ENCODE data around the gene EXOC4. TPM values are rescaled to one million over a fixed set of nuclear protein-coding genes. Genes with fewer than 3 reads are reported as not detected.
"Not testable (repeated sequence)": the region's sequence is repeated elsewhere in the genome, so short reads cannot be mapped to it uniquely, and the experiment has no call there.

Gene EXOC4
- total RNA-seq, 1 donor from 2014 or later = 56.4 TPM

DNA sequence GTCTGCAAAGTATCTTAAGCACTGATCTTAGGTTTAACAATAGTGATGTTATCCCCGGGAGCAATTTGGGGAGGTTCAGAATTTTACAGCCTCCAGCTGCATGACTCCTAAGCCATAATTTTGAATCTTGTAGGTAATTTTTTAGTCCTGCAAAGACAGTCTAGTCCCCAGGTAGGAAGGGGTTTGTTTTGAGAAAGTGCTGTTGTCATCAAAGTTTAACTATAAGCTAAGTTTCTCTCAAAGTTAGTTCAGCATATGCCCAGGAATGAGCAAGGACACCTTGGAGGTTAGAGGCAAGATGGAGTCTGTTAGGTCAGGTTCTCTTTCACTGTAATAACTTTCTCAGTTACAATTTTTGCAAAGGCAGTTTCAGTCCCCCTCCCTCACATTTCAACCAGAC lies 795.3 kb downstream of the EXOC4 start:
- no peak for ATAC-seq

- no peak for ATAC-seq
Observed at GRCh38 chr7:134051020-134051419, 798.1 kb downstream of the EXOC4 start.

DNA sequence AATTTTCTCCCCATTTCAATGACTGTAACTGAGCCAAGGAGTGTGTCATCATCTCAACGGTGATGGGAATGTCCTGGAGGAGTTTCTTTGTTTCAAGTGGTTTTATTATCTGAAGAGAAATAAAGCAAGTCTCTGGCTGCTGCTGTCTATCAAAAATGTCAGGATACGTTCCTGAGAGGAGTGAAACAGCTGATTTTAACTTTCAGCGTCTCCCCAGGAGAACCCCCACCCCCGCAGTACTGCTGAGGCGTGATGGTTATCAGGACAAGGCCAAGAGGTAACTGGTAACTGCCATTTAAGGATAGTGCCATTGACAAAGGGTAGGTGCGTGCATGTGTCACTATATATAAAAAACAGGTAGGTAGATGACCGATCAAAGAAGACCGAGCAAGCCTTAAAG lies 803.9 kb downstream of the EXOC4 start:
- ATAC-seq = no peak

GRCh38 chr7:134058521-134058920 lies 805.6 kb downstream of the EXOC4 start:
- no peak for ATAC-seq

DNA sequence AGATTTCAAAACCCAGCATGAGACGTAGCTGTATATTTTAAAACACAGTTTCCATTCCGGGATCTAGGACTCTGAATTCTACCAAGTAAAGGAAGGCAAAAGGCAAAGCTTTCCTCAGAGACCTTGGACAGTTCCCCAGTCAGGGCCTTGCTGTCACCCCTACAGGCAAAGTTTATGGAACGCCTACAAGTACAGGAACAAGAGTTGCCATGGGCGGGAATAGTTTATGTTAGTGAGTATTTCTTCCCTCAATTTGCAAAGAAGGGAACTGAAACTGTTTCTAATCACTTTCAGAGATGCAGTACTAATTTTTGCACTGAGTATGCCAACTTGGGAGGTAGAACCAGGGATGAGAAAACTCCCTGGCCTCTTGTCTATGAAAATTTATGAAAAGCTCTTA lies 806.1 kb downstream of the EXOC4 start:
- ATAC-seq = no peak

GRCh38 chr7:134059921-134060320 lies 807.0 kb downstream of the EXOC4 start:
- ATAC-seq = no peak

DNA sequence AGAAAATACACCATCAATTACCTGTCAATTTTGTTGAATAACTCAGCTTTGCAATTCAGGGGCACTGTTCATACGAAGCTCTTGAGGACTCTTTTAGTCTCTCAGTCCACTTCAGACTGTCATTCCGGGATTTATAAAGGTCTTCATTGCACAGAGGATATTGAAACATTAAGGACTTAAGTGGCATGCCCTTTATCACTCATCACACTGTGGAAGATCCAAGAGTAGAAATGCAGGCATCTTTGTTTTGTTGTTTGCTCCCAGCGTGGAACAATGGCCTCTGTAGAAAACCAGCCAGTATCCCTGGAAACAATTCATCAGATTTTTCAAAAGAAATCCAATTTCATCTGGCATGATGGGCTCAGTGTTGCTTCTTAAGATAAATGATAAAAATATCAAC lies 808.0 kb downstream of the EXOC4 start:
- no peak for ATAC-seq

DNA sequence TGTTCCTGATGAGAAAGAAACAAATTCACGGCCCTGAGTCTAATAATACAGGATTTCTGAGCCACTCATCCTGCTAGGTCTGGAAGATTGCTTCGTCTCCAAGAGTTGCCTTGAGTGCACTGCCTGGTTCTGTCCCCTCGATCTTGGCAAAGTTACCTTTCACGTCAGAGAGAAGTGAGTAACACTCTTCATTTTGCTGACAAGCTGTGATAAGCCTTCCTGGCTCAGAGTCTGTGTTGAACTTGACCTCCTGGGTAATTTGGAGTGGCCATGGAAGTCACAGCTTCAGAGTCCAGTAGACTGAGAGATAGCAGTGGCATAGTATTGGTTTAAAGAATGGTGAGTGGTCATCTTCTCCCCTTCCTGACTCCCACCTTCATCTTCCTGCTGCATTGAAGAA lies 809.6 kb downstream of the EXOC4 start:
- ATAC-seq = no peak

DNA sequence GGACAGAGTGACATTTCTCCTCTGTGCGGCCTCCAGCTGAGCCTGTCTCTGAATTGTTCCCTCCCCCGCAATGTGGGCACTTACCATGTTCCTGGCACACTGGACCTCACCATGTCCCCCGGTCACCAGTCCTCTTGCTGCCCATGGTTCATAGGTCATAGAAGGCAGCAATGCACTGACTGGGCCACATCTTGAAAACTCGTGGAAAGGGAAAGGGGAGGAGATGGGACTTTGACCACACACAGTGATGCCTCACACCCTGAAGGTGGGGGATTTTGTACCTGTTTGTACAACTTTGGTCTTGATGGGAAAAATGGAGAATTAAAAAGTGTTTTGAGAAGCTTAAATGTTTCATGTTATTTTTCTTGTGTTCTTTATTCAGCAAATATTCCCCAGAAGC lies 812.5 kb downstream of the EXOC4 start:
- no peak for ATAC-seq

DNA sequence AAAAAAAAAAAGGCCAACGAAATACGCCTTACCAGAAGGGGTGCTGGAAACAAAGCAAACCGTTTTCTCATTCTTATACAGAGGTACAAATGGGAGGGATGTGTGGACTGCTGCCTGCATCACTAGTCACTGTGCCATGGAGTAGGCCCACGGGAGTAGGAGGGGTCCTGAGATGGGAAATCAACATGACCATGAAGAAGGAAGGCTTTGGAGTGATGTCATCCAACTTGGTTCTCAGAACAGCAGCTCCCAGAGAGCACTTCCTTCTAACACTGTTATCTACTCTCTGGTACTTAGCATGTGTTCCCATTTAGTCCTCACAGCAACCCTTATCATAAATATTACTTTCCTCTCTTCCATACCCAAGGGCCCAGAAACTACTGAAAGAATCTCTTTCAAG lies 814.3 kb downstream of the EXOC4 start:
- no peak for ATAC-seq

DNA sequence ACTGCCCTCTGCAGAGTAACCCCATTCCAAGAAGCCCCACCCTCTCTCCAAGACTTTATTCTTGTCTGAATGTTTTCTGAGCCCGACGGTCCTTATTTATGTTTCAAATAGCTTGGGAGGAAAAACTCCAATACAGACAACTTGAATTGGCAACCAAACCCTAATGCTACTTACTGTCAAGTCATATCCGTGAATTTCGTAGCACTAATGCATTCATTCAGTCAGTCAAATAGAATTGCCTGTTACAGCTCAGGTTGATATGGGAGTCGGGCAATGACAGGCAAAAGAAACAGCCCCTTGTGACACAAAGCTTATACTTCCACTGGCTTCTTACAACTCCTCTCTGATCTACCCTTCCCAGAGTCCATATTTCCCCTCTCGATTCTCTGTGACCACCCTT lies 815.8 kb downstream of the EXOC4 start:
- ATAC-seq = no peak

- ATAC-seq = no peak
Observed at GRCh38 chr7:134069187-134069586, 816.3 kb downstream of the EXOC4 start.

- ATAC-seq = no peak
Observed at GRCh38 chr7:134070673-134071072, 817.8 kb downstream of the EXOC4 start.

DNA sequence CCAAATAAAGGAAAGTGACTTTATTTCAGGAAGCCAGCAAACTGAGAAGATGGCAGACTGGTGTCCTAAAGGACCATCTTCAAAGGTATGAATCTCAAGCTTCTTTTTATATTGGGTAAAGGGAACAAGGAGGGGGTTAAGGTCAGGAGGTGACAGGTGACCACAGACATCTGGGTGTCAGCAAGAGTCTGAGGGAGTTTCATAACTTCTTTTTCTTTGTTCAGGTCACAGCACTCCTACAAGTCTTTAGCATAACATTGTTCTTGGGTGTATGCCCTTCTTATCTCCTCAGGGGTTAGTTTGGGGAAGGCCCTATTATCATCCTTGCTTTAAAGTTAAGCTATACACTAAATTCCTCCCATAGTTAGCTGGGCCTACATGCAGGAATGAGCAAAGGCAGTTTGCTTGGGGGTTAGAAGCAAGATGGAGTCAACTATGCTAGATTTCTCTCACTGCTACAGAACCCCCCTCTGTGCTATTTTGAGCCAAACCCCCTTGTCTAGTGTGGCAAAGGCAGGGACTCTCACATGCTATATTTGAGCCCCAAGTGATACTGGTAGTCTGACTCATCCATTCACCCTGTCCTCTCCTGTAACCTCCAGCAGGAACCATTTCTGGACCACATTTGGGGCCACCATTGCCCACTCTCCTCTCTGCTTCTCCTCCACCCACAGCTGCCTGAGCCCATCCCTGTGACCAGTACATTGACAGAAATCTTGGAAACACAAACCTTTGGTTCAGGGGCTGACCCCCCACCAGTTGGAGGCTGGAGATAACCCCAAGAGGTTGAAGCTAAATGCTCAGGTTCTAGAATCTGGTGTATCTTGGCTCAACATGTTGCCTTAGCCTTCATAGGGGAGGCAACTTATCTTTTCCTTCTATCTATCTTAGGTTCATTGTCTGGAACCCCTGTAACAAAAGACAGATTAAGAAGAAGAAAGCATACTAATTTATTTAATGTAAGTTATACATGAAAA lies 818.8 kb downstream of the EXOC4 start:
- no peak for ATAC-seq

DNA sequence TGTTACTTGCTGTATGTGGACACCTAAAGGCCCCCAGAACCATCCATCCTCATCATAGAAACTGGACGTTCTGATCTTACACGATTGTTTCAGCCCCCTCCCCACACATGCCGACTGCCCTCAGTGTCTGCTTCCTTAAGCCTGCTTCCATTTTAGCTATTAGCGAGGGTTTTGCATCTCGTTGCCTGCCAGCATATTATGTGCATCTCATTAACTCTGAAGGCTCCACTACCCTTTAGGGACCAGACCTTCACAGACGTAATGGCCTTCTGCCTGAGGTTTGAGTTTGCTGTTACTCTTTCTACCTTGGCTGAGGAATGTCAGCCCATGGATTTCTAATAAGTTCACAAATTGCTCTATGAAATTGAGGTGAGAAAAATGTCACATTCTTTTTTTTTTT lies 820.4 kb downstream of the EXOC4 start:
- ATAC-seq = no peak

GRCh38 chr7:134075799-134076198 lies 822.9 kb downstream of the EXOC4 start:
- ATAC-seq = no peak

DNA sequence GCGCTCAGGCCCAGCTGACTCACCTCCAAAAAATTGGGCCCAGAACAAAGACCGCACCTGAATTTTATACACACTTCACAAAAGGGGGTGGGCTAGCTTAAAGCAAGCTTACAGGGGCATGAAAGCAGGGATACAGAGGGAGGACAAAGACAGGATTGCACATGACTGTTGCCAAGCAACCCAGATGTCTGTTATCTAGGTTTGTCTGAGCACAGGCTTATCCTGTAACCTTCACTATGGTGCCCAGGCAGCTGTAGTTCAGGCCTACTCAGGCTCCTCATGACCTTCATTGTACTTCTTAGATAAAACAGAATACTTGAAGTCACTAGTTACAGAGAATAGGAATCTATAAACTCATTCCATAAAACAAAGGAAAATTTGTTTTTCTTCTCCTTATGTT lies 824.7 kb downstream of the EXOC4 start:
- ATAC-seq = not testable (repeated sequence)

GRCh38 chr7:134078991-134079390 lies 826.1 kb downstream of the EXOC4 start:
- no peak for ATAC-seq

- ATAC-seq = no peak
Observed at GRCh38 chr7:134081695-134082094, 828.8 kb downstream of the EXOC4 start.

DNA sequence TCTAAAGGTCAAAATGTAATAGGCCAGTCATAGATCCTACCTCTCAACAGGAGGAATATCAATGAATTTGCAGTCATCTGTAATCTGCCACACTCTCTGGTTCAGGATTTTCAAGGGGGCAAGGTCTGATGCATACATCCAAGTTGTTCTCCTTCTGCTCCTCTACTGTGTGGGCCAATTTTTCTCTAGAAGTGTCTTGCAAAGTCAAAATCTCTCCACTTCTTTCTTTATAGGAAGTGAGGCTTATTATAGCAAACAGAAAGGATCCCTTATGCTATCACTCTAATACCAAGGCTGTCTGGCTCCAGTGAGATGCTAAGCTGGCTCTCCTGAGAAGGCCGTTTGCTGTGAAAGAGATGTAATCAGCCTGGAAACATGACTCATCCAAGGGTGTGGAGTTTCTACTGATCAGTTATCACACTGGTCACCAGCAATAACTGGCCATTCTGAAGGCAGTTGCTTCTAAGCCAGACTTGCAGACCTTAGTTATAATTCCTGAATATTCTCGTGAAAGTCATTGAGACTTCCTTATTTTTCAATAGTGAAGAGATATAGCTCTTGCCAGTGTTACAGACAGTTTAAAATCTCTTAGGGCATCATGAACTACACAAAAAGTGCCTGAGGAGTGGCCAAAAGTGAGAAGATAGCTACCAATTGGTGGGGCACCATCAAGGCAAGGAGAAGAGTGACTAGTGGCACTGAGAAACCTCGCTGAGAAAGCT lies 831.0 kb downstream of the EXOC4 start:
- ATAC-seq = no peak

DNA sequence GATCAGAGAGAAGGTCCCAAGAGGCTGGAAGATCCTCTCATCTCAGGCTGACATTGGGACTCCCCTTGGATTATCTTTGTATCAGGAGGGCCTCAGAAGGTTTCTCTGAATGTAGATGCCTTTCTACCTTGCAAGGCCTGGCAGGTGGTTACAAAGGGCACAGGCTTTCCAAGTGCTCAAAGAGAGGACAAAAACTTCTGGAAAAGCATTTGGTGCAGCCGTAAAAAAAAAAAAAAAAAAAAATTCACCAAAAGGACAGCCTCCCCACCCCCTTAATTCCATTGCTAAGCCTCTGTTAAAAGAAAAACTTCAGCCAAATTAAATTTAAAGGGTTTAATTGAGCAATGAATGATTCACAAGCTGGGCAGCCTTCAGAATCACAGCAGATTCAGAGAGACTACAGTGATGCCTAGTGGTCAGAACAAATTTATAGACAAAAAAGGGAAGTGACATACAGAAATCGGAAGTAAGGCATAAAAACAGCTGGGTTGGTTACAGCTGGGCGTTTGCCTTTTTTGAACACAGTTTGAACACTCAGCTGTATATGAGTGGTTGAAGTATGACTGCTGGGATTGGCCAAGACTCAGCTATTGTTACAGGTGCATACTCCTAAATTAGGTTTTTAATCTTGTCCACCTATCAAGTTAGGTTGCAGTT lies 831.7 kb downstream of the EXOC4 start:
- no peak for ATAC-seq

- ATAC-seq = no peak
Observed at GRCh38 chr7:134085311-134085710, 832.4 kb downstream of the EXOC4 start.

DNA sequence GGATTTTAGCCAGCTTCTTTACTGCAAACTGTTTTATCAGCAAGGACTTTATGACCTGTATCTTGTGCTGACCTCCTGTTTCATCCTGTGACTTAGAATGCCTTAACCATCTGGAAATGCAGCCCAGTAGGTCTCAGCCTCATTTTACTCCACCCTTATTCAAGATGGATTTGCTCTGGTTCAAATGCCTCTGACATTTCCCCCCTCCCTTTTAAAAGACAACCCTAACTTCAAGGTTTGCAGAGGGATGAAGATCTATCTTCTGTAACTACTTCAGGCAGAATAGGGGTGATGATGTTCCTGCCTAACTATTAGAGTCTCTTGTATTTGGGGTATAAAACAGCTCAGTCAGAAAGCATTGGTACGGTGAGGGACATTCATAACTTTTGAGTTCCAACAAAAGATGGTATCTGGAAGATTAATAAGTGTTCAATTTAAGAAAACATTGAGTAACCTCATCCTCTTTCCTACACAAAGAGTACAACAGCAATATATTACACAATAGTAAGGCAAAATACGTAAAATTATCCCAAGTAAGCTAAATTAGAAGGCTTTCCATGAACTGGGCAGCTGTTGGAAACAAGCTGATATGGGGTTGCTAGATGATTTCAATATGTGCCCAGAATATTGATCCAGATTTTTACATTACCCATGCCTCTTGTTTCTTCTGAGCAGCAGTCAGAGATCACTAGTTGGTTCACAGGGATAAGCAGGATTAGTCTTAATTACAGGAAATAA lies 834.3 kb downstream of the EXOC4 start:
- no peak for ATAC-seq
